ENCODE results near the gene NIBAN1. TPM values are rescaled to one million over a fixed set of nuclear protein-coding genes. Genes with fewer than 3 reads are reported as not detected.

The NIBAN1 gene
- total RNA-seq, 1 donor from 2014 or later: 4.7 TPM

DNA sequence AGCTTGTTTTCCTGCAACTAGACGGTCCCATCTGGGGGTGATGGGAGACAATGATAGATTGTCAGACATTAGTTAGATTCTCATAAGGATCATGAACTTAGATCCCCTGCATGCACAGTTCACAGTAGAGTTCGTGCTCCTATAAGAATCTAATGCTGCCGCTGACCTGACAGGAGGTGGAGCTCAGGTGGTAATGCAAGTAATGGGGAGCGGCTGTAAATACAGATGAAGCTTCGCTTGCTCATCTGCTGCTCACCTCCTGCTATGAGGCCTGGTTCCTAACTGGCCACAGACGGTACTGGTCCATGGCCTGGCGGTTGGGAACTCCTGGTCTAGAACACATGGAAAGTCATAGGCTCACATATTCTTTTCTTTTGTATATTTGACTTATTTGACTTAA is 42.0 kb downstream of the NIBAN1 start:
- H3K36me3 Mint-ChIP-seq (ENCODE audit: low read depth, unreplicated experiment): no peaks in the 10 kb centered on the region

GRCh38 chr1:184931566-184931965 is 42.7 kb downstream of the NIBAN1 start:
- no peak overlapping the region for H3K27ac Mint-ChIP-seq (ENCODE audit: unreplicated experiment)
- H3K27me3 Mint-ChIP-seq (ENCODE audit: unreplicated experiment): no peaks in the 10 kb centered on the region
- DNase-seq (ENCODE audit: low spot score): no peak
- H3K4me3 Mint-ChIP-seq (ENCODE audit: unreplicated experiment): no peak overlapping the region
- H3K36me3 Mint-ChIP-seq (ENCODE audit: low read depth, unreplicated experiment): no peaks in the 10 kb centered on the region
- H3K9me3 Mint-ChIP-seq (ENCODE audit: unreplicated experiment): no peaks in the 10 kb centered on the region
- TF ChIP-seq, protein P1, sequence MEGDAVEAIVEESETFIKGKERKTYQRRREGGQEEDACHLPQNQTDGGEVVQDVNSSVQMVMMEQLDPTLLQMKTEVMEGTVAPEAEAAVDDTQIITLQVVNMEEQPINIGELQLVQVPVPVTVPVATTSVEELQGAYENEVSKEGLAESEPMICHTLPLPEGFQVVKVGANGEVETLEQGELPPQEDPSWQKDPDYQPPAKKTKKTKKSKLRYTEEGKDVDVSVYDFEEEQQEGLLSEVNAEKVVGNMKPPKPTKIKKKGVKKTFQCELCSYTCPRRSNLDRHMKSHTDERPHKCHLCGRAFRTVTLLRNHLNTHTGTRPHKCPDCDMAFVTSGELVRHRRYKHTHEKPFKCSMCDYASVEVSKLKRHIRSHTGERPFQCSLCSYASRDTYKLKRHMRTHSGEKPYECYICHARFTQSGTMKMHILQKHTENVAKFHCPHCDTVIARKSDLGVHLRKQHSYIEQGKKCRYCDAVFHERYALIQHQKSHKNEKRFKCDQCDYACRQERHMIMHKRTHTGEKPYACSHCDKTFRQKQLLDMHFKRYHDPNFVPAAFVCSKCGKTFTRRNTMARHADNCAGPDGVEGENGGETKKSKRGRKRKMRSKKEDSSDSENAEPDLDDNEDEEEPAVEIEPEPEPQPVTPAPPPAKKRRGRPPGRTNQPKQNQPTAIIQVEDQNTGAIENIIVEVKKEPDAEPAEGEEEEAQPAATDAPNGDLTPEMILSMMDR (IDR thresholded peaks at IDR 0.05; ENCODE audit: unreplicated experiment): no peak
- peaks cover 11% of the 10 kb centered on the region for H3K4me1 Mint-ChIP-seq (ENCODE audit: unreplicated experiment)

More for the DNA sequence above, 42.0 kb downstream of the NIBAN1 start:
- Mint-ChIP-seq H3K9me3 (ENCODE audit: unreplicated experiment) (no peaks in the 10 kb centered on the region), H3K27me3 (ENCODE audit: unreplicated experiment) (no peaks in the 10 kb centered on the region), H3K27ac (ENCODE audit: unreplicated experiment) (no peak overlapping the region), H3K4me3 (ENCODE audit: unreplicated experiment) (no peak overlapping the region), H3K4me1 (ENCODE audit: unreplicated experiment) (peaks cover 11% of the 10 kb centered on the region)
- TF ChIP-seq, protein P1 (IDR thresholded peaks at IDR 0.05; ENCODE audit: unreplicated experiment): no peak
- DNase-seq (ENCODE audit: low spot score): no peak

DNA sequence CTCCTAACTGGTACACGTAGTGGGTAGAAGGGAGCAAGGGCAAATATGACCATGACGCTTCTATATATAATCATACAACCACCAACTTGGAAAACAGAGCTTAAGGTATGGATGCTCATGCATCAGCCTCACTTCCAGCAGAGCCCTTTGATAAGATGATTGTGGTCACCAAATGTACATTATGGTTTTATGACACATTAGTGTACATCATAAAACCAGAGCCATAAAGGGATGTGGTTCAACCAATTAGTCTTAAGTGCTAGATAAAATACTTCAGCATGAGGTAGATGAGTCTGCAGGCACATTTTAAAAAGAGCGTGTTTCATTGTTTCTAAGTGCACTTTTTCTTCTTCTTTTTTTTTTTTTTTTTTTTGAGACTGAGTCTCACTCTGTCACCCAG is 43.7 kb downstream of the NIBAN1 start:
- no peak overlapping the region for H3K4me3 Mint-ChIP-seq (ENCODE audit: unreplicated experiment)
- no peak for DNase-seq (ENCODE audit: low spot score)
- H3K36me3 Mint-ChIP-seq (ENCODE audit: low read depth, unreplicated experiment): no peaks in the 10 kb centered on the region
- no peaks in the 10 kb centered on the region for H3K27me3 Mint-ChIP-seq (ENCODE audit: unreplicated experiment)
- no peak overlapping the region for H3K27ac Mint-ChIP-seq (ENCODE audit: unreplicated experiment)
- H3K9me3 Mint-ChIP-seq (ENCODE audit: unreplicated experiment): no peaks in the 10 kb centered on the region
- peaks cover 11% of the 10 kb centered on the region for H3K4me1 Mint-ChIP-seq (ENCODE audit: unreplicated experiment)
- TF ChIP-seq, protein P1 (IDR thresholded peaks at IDR 0.05; ENCODE audit: unreplicated experiment): no peak

GRCh38 chr1:184930232-184930631 is 44.1 kb downstream of the NIBAN1 start:
- peaks cover 11% of the 10 kb centered on the region for H3K4me1 Mint-ChIP-seq (ENCODE audit: unreplicated experiment)
- H3K4me3 Mint-ChIP-seq (ENCODE audit: unreplicated experiment): no peak overlapping the region
- DNase-seq (ENCODE audit: low spot score): no peak
- H3K9me3 Mint-ChIP-seq (ENCODE audit: unreplicated experiment): no peaks in the 10 kb centered on the region
- no peaks in the 10 kb centered on the region for H3K36me3 Mint-ChIP-seq (ENCODE audit: low read depth, unreplicated experiment)
- no peaks in the 10 kb centered on the region for H3K27me3 Mint-ChIP-seq (ENCODE audit: unreplicated experiment)
- TF ChIP-seq, protein P1 (IDR thresholded peaks at IDR 0.05; ENCODE audit: unreplicated experiment): no peak
- H3K27ac Mint-ChIP-seq (ENCODE audit: unreplicated experiment): no peak overlapping the region

- TF ChIP-seq, protein P1 (IDR thresholded peaks at IDR 0.05; ENCODE audit: unreplicated experiment): no peak
- Mint-ChIP-seq H3K9me3 (ENCODE audit: unreplicated experiment) (no peaks in the 10 kb centered on the region), H3K4me1 (ENCODE audit: unreplicated experiment) (peaks cover 11% of the 10 kb centered on the region), H3K27ac (ENCODE audit: unreplicated experiment) (no peak overlapping the region), H3K4me3 (ENCODE audit: unreplicated experiment) (no peak overlapping the region), H3K27me3 (ENCODE audit: unreplicated experiment) (no peaks in the 10 kb centered on the region), H3K36me3 (ENCODE audit: low read depth, unreplicated experiment) (no peaks in the 10 kb centered on the region)
- DNase-seq (ENCODE audit: low spot score): peak; percentile 8
Observed at GRCh38 chr1:184929711-184930202, 44.6 kb downstream of the NIBAN1 start.

All from endothelial cell (in vitro differentiated cells).